HEK293 (cell line): ENCODE results near the gene CDK10.

Experiments used
- CTCF ChIA-PET: fragments of 350-600 bp; formaldehyde crosslinking; extraction: SDS; loops from one replicate; lab custom pipeline; 2021; ENCODE audit warnings: antibody characterized with exemption; lab: Yijun Ruan, JAX
- POLR2A ChIA-PET: fragments of 300-600 bp; formaldehyde crosslinking; extraction: SDS; loops from one replicate; lab custom pipeline; 2020; ENCODE audit warnings: antibody characterized with exemption, inconsistent platforms; lab: Yijun Ruan, JAX
- H3K27ac ChIP-seq: fragments of 200-500 bp; sonication (Bioruptor generic); 2 replicates; pipeline ENCODE4 v1.5.1; 2014; ENCODE audit warnings: low read depth, low read length, control low read depth, inconsistent platforms; ENCODE audit errors: extremely low read depth
- H3K36me3 ChIP-seq, 2 experiments: fragments of 200-500 bp in 1 of 2; sonication (Bioruptor generic) in 1 of 2; 1 replicate in 1 of 2; 2 replicates in 1 of 2; pipeline ENCODE4 v1.5.1; 2014 to 2017; ENCODE audit warnings: inconsistent platforms in 2 of 2, low read length in 2 of 2; ENCODE audit not compliant: control insufficient read depth in 2 of 2, insufficient read depth in 1 of 2
- H3K4me1 ChIP-seq: fragments of 200-500 bp; sonication (Bioruptor generic); 2 replicates; pipeline ENCODE4 v1.5.1; 2014; ENCODE audit warnings: mild to moderate bottlenecking, low read length, inconsistent platforms; ENCODE audit not compliant: control insufficient read depth, insufficient read depth
- H3K4me3 ChIP-seq: 2 replicates; pipeline ENCODE4 v1.5.1; 2011; ENCODE audit warnings: low read depth, mild to moderate bottlenecking, control low read depth, low read length, moderate library complexity
- H3K9me3 ChIP-seq: fragments of 200-500 bp; sonication (Bioruptor generic); 2 replicates; pipeline ENCODE4 v1.5.1; 2014; ENCODE audit warnings: low read depth, low read length, inconsistent platforms; ENCODE audit not compliant: control insufficient read depth, insufficient read depth
- GLIS1 ChIP-seq: fragments of 450-650 bp; formaldehyde crosslinking; IDR thresholded peaks from 2 replicates; pipeline ENCODE4 v1.5.1; 2016; ENCODE audit warnings: missing biosample characterization, missing genetic modification characterization
- MEIS1 ChIP-seq: sonication (generic); formaldehyde crosslinking; IDR thresholded peaks from 2 replicates; pipeline ENCODE4 v1.8.1; 2022; ENCODE audit warnings: missing genetic modification reagents, mild to moderate bottlenecking, borderline replicate concordance
- SCRT1 ChIP-seq: fragments of 450-650 bp; formaldehyde crosslinking; IDR thresholded peaks from 2 replicates; pipeline ENCODE4 v1.5.1; 2016; ENCODE audit warnings: missing biosample characterization, missing genetic modification characterization, borderline replicate concordance
- SCRT2 ChIP-seq: fragments of 450-650 bp; formaldehyde crosslinking; IDR thresholded peaks from 2 replicates; pipeline ENCODE4 v1.5.1; 2016; ENCODE audit warnings: missing biosample characterization, missing genetic modification characterization
- SP2 ChIP-seq: fragments of 450-650 bp; formaldehyde crosslinking; IDR thresholded peaks from 2 replicates; pipeline ENCODE4 v1.5.1; 2016; ENCODE audit warnings: missing biosample characterization, missing genetic modification characterization
- YY1 ChIP-seq: fragments of 450-650 bp; formaldehyde crosslinking; IDR thresholded peaks from 2 replicates; pipeline ENCODE4 v1.5.1; 2018; ENCODE audit warnings: missing biosample characterization, missing genetic modification characterization
- ZBTB6 ChIP-seq: fragments of 450-650 bp; formaldehyde crosslinking; IDR thresholded peaks from 2 replicates; pipeline ENCODE4 v1.5.1; 2017; ENCODE audit warnings: missing biosample characterization, missing genetic modification characterization
- ZIC2 ChIP-seq: fragments of 450-650 bp; formaldehyde crosslinking; IDR thresholded peaks from 2 replicates; pipeline ENCODE4 v1.5.1; 2016; ENCODE audit warnings: missing biosample characterization, missing genetic modification characterization
- ZNF132 ChIP-seq: fragments of 450-650 bp; formaldehyde crosslinking; IDR thresholded peaks from 2 replicates; pipeline ENCODE4 v1.5.1; 2017; ENCODE audit warnings: missing biosample characterization, missing genetic modification characterization, borderline replicate concordance
- ZNF274 ChIP-seq, 2 experiments: fragments of 200-500 bp in 1 of 2; fragments of 450-650 bp in 1 of 2; sonication (Bioruptor generic) in 1 of 2; formaldehyde crosslinking in 1 of 2; IDR thresholded peaks; 2 replicates each; pipeline versions ENCODE4 v1.5.1 to v1.6.1; 2014 to 2016; ENCODE audit warnings: borderline replicate concordance in 1 of 2, inconsistent platforms in 1 of 2, low read length in 1 of 2, missing biosample characterization in 1 of 2, missing genetic modification characterization in 1 of 2
- ZNF335 ChIP-seq: fragments of 450-650 bp; formaldehyde crosslinking; conservative IDR thresholded peaks from 2 replicates; pipeline ENCODE4 v1.5.1; 2016; ENCODE audit warnings: missing biosample characterization, missing genetic modification characterization
- ZNF391 ChIP-seq: fragments of 450-650 bp; formaldehyde crosslinking; IDR thresholded peaks from 2 replicates; pipeline ENCODE4 v1.5.1; 2016; ENCODE audit warnings: low read depth, missing biosample characterization, missing genetic modification characterization, borderline replicate concordance
- ZXDB ChIP-seq: fragments of 450-650 bp; formaldehyde crosslinking; IDR thresholded peaks from 2 replicates; pipeline ENCODE4 v1.5.1; 2016; ENCODE audit warnings: missing biosample characterization, missing genetic modification characterization
- TF ChIP-seq, protein P1 (sequence below): fragments of 450-650 bp; formaldehyde crosslinking; IDR thresholded peaks from 2 replicates; pipeline ENCODE4 v1.5.1; 2016; ENCODE audit warnings: missing biosample characterization, missing genetic modification characterization, borderline replicate concordance
- TF ChIP-seq, protein P2 (sequence below): fragments of 450-650 bp; formaldehyde crosslinking; IDR thresholded peaks from 2 replicates; pipeline ENCODE4 v1.5.1; 2016; ENCODE audit warnings: missing biosample characterization, missing genetic modification characterization
- TF ChIP-seq, protein P3 (sequence below): fragments of 450-650 bp; formaldehyde crosslinking; IDR thresholded peaks from 2 replicates; pipeline ENCODE4 v1.5.1; 2017; ENCODE audit warnings: missing biosample characterization, missing genetic modification characterization
- TF ChIP-seq, protein P4 (sequence below): fragments of 450-650 bp; formaldehyde crosslinking; IDR thresholded peaks from 2 replicates; pipeline ENCODE4 v1.5.1; 2016; ENCODE audit warnings: missing biosample characterization, missing genetic modification characterization

Gene CDK10

DNA sequence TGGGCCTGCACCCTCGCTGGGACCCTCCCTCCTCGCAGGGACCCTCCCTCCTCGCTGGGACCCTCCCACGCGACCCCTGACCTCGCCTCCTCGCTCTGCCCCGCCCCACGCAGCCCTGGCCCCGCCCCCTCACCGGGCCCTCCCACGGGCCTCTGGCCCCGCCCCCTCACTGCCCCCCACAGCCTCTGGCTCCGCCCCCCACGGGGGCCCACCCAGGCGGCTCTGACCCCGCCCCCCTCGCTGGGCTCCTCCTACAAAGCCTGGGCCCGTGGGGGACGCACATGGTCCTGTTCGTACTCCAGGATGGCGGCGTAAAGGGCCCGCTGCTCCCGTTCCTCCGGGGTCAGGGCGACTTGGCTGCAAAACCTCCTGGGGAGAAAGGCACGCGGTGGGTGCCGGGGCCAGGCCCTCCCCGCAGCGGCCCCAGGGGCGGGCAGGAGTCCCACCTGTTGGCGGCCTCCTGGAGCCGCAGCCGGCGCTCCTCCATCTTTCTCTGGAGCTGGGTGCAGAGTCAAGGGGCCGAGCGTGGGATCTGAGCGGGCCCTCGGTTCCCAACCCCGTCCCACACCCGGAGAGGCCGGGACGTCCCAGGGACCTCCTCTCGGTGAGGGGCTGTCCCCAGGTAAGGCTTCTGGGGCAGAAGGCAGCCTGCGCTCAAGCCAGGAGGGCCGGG is 25.2 kb downstream of the CDK10 start:
- TF ChIP-seq, protein P1, sequence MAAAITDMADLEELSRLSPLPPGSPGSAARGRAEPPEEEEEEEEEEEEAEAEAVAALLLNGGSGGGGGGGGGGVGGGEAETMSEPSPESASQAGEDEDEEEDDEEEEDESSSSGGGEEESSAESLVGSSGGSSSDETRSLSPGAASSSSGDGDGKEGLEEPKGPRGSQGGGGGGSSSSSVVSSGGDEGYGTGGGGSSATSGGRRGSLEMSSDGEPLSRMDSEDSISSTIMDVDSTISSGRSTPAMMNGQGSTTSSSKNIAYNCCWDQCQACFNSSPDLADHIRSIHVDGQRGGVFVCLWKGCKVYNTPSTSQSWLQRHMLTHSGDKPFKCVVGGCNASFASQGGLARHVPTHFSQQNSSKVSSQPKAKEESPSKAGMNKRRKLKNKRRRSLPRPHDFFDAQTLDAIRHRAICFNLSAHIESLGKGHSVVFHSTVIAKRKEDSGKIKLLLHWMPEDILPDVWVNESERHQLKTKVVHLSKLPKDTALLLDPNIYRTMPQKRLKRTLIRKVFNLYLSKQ (tag by site-specific recombination), result no peak
- TF ChIP-seq ZNF274 (IDR thresholded peaks at IDR 0.05; ENCODE audit: low read length) (no peak), ZNF274 (tag by site-specific recombination; IDR thresholded peaks at IDR 0.05; ENCODE audit: borderline replicate concordance) (no peak), SCRT1 (tag by site-specific recombination) (peak; percentile 72), MEIS1 (CRISPR knock-in tag) (no peak), ZNF391 (tag by site-specific recombination) (no peak), YY1 (tag by site-specific recombination) (0 out of 2 replicates have a peak, but pooled peaks have one; percentile 32), SCRT2 (tag by site-specific recombination) (peak; percentile 85), ZXDB (tag by site-specific recombination) (0 out of 2 replicates have a peak, but pooled peaks have one; percentile 15), ZBTB6 (tag by site-specific recombination) (peak; percentile 61; the same call in 1 of the 2 replicates), ZNF335 (tag by site-specific recombination) (0 out of 2 replicates have a peak, but pooled peaks have one; percentile 24), GLIS1 (tag by site-specific recombination) (peak; percentile 71), SP2 (tag by site-specific recombination) (peak; percentile 35)
- TF ChIP-seq, protein P2, sequence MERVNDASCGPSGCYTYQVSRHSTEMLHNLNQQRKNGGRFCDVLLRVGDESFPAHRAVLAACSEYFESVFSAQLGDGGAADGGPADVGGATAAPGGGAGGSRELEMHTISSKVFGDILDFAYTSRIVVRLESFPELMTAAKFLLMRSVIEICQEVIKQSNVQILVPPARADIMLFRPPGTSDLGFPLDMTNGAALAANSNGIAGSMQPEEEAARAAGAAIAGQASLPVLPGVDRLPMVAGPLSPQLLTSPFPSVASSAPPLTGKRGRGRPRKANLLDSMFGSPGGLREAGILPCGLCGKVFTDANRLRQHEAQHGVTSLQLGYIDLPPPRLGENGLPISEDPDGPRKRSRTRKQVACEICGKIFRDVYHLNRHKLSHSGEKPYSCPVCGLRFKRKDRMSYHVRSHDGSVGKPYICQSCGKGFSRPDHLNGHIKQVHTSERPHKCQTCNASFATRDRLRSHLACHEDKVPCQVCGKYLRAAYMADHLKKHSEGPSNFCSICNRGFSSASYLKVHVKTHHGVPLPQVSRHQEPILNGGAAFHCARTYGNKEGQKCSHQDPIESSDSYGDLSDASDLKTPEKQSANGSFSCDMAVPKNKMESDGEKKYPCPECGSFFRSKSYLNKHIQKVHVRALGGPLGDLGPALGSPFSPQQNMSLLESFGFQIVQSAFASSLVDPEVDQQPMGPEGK (tag by site-specific recombination), result peak; percentile 47; the same call in 1 of the 2 replicates
- no peaks in the 10 kb centered on the region for H3K4me1 ChIP-seq
- CTCF ChIA-PET, result interaction anchor here (0.7 kb wide), 1 partner anchor 10 kb away, joined by 3 read pairs; the partner anchor contains the start of gene SPATA2L
- H3K9me3 ChIP-seq, result no peaks in the 10 kb centered on the region
- POLR2A ChIA-PET, result interaction anchor here (0.5 to 1.4 kb wide), 3 partner anchors 9 to 105 kb away, joined by 3 to 4 read pairs (median 3); partner anchors contain the start of gene FANCA
- H3K4me3 ChIP-seq, result peak overlapping the region; percentile 62
- H3K27ac ChIP-seq, result peak overlapping the region; percentile 49; the same call in 1 of the 2 replicates
- peaks cover 0 to 22% of the 10 kb centered on the region in 2 experiments; a peak in 2 of 3 replicates for H3K36me3 ChIP-seq

- peaks cover 0 to 22% of the 10 kb centered on the region in 2 experiments; a peak in 2 of 3 replicates for H3K36me3 ChIP-seq
- no peaks in the 10 kb centered on the region for H3K9me3 ChIP-seq
- ChIA-PET POLR2A (interaction anchor here (0.5 to 1.4 kb wide), 3 partner anchors 9 to 104 kb away, joined by 3 to 4 read pairs (median 3); partner anchors contain the start of gene FANCA), CTCF (no interaction called here)
- H3K4me3 ChIP-seq, result peak overlapping the region; percentile 62
- H3K27ac ChIP-seq, result peak overlapping the region; percentile 49; the same call in 1 of the 2 replicates
- no peak for TF ChIP-seq ZNF132 (tag by site-specific recombination)
- TF ChIP-seq, protein P3, sequence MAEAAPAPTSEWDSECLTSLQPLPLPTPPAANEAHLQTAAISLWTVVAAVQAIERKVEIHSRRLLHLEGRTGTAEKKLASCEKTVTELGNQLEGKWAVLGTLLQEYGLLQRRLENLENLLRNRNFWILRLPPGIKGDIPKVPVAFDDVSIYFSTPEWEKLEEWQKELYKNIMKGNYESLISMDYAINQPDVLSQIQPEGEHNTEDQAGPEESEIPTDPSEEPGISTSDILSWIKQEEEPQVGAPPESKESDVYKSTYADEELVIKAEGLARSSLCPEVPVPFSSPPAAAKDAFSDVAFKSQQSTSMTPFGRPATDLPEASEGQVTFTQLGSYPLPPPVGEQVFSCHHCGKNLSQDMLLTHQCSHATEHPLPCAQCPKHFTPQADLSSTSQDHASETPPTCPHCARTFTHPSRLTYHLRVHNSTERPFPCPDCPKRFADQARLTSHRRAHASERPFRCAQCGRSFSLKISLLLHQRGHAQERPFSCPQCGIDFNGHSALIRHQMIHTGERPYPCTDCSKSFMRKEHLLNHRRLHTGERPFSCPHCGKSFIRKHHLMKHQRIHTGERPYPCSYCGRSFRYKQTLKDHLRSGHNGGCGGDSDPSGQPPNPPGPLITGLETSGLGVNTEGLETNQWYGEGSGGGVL (tag by site-specific recombination), result peak; percentile 43; the same call in 1 of the 2 replicates
- 0 out of 2 replicates have a peak, but pooled peaks have one; percentile 27 for TF ChIP-seq ZIC2 (tag by site-specific recombination)
- TF ChIP-seq, protein P4, sequence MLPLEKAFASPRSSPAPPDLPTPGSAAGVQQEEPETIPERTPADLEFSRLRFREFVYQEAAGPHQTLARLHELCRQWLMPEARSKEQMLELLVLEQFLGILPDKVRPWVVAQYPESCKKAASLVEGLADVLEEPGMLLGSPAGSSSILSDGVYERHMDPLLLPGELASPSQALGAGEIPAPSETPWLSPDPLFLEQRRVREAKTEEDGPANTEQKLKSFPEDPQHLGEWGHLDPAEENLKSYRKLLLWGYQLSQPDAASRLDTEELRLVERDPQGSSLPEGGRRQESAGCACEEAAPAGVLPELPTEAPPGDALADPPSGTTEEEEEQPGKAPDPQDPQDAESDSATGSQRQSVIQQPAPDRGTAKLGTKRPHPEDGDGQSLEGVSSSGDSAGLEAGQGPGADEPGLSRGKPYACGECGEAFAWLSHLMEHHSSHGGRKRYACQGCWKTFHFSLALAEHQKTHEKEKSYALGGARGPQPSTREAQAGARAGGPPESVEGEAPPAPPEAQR (tag by site-specific recombination), result no peak
- H3K4me1 ChIP-seq, result no peaks in the 10 kb centered on the region
These were observed 25.8 kb downstream of the CDK10 start for GRCh38 chr16:89712274-89712781.
